Measurements from ENCODE around the gene FTO.

Gene FTO

GRCh38 chr16:54106057-54106456, 402.1 kb downstream of the FTO start:
- Histone ChIP-seq H3K27me3 (no peaks in the 10 kb centered on the region), H3K36me3 (no peaks in the 10 kb centered on the region), H3K9me3 (no peaks in the 10 kb centered on the region), H3K4me3 (ENCODE audit: low read depth, low read length) (no peak overlapping the region), H3K4me1 (peaks cover 3% of the 10 kb centered on the region)
- DNase-seq = no peak
- TF ChIP-seq, protein P1, sequence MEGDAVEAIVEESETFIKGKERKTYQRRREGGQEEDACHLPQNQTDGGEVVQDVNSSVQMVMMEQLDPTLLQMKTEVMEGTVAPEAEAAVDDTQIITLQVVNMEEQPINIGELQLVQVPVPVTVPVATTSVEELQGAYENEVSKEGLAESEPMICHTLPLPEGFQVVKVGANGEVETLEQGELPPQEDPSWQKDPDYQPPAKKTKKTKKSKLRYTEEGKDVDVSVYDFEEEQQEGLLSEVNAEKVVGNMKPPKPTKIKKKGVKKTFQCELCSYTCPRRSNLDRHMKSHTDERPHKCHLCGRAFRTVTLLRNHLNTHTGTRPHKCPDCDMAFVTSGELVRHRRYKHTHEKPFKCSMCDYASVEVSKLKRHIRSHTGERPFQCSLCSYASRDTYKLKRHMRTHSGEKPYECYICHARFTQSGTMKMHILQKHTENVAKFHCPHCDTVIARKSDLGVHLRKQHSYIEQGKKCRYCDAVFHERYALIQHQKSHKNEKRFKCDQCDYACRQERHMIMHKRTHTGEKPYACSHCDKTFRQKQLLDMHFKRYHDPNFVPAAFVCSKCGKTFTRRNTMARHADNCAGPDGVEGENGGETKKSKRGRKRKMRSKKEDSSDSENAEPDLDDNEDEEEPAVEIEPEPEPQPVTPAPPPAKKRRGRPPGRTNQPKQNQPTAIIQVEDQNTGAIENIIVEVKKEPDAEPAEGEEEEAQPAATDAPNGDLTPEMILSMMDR (IDR thresholded peaks at IDR 0.05; ENCODE audit: low read depth, low read length) = no peak

- no peak overlapping the region for H3K4me3 ChIP-seq (ENCODE audit: low read depth, low read length)
- TF ChIP-seq, protein P1 (IDR thresholded peaks at IDR 0.05; ENCODE audit: low read depth, low read length) = no peak
- H3K9me3 ChIP-seq = no peaks in the 10 kb centered on the region
- H3K36me3 ChIP-seq = no peaks in the 10 kb centered on the region; the same call in 1 of the 2 replicates
- DNase-seq = no peak
- peaks cover 3% of the 10 kb centered on the region for H3K4me1 ChIP-seq
- no peaks in the 10 kb centered on the region for H3K27me3 ChIP-seq
Measured at GRCh38 chr16:54107583-54108202, 403.7 kb downstream of the FTO start.

GRCh38 chr16:54110016-54110981, 406.3 kb downstream of the FTO start:
- Histone ChIP-seq H3K4me1 (peaks cover 3% of the 10 kb centered on the region), H3K36me3 (peaks cover 3% of the 10 kb centered on the region; the same call in 1 of the 2 replicates), H3K9me3 (no peaks in the 10 kb centered on the region), H3K4me3 (ENCODE audit: low read depth, low read length) (no peak overlapping the region), H3K27me3 (no peaks in the 10 kb centered on the region)
- no peak for DNase-seq
- TF ChIP-seq, protein P1 (IDR thresholded peaks at IDR 0.05; ENCODE audit: low read depth, low read length) = no peak

DNA sequence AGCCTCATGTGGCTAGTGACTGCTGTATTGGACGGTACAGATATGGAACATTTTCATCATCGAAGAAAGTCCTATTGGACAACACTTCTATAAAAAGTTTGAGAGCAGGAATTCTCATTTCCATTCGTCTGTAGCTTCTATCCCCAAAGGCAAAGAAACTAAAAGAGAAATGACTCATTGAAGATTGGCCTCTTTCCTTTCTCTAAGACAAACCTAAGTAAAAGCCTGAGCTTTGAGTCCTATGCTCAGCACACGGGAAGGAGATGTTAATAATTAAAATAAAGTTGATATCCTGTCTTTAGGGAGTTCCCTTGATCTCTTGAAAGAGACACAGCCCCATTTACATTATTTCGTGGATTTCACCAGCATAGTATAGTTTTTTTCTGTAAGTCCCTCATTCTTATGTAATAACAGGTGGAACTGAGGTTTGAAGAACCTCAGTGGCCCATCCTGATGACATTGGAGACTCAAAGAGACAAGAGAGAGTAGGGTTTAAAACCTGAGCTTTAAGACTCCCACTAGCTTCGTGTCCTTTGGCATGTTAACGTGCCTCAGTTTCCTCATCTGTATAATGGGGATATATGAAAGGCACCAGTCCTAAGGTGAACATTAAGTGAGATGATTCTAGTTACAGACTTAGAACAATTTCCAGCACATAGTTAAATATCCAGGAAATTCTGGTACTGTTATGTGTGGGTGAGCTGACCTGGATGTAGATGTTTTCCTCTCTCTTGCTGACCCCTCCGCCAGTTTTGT, 408.7 kb downstream of the FTO start:
- H3K27me3 ChIP-seq = no peaks in the 10 kb centered on the region
- peaks cover 3% of the 10 kb centered on the region for H3K4me1 ChIP-seq
- TF ChIP-seq, protein P1 (IDR thresholded peaks at IDR 0.05; ENCODE audit: low read depth, low read length) = no peak
- no peak for DNase-seq
- H3K36me3 ChIP-seq = peaks cover 3% of the 10 kb centered on the region; the same call in 1 of the 2 replicates
- no peak overlapping the region for H3K4me3 ChIP-seq (ENCODE audit: low read depth, low read length)
- H3K9me3 ChIP-seq = no peaks in the 10 kb centered on the region

GRCh38 chr16:54115558-54115957, 411.6 kb downstream of the FTO start:
- DNase-seq = no peak
- Histone ChIP-seq H3K4me3 (ENCODE audit: low read depth, low read length) (no peak overlapping the region), H3K27me3 (no peaks in the 10 kb centered on the region), H3K36me3 (peaks cover 3% of the 10 kb centered on the region), H3K9me3 (no peaks in the 10 kb centered on the region), H3K4me1 (peaks cover 1% of the 10 kb centered on the region)
- TF ChIP-seq, protein P1 (IDR thresholded peaks at IDR 0.05; ENCODE audit: low read depth, low read length) = no peak

Measured in BE2C (cell line).